GM23338 (cell line): ENCODE measurements around the gene GPR85. TPM values are rescaled to one million over a fixed set of nuclear protein-coding genes. Genes with fewer than 3 reads are reported as not detected.
A peak's percentile ranks its signal among the peaks of the same experiment; 100 is the strongest.

ENCODE experiments used
- ATAC-seq: fragments of 200-7000 bp; cut with Tn5 transposase; 3 replicates; pipeline ENCODE4 v1.9.1; 2020
- DNase-seq: peaks from one replicate; pipeline ENCODE4 v3.0.0-alpha.2; 2015; ENCODE audit warnings: low spot score
- H2AFZ ChIP-seq: fragments of 200-600 bp; sonication (generic); 2 replicates; pipeline ENCODE4 v1.8.0; 2016; ENCODE audit warnings: antibody characterized with exemption, mild to moderate bottlenecking, moderate library complexity
- H3F3A ChIP-seq: fragments of 200-600 bp; sonication (generic); replicated peaks from 2 replicates; pipeline ENCODE4 v1.8.0; 2017; ENCODE audit warnings: antibody characterized with exemption, mixed run types, low read depth
- H3K27ac ChIP-seq: fragments of 200-600 bp; sonication (generic); 2 replicates; pipeline ENCODE4 v1.6.1; 2016; ENCODE audit warnings: low read depth
- H3K27me3 ChIP-seq: fragments of 200-600 bp; sonication (generic); 2 replicates; pipeline ENCODE4 v1.8.0; 2016; ENCODE audit warnings: mild to moderate bottlenecking, mixed run types, moderate library complexity; ENCODE audit not compliant: insufficient read depth
- H3K36me3 ChIP-seq: fragments of 200-600 bp; sonication (generic); 2 replicates; pipeline ENCODE4 v1.8.0; 2016; ENCODE audit warnings: mild to moderate bottlenecking; ENCODE audit not compliant: insufficient read depth
- H3K4me1 ChIP-seq: fragments of 200-600 bp; sonication (generic); 2 replicates; pipeline ENCODE4 v1.8.0; 2016; ENCODE audit warnings: mild to moderate bottlenecking, moderate library complexity; ENCODE audit not compliant: insufficient read depth
- H3K4me2 ChIP-seq: fragments of 200-600 bp; sonication (generic); 2 replicates; pipeline ENCODE4 v1.7.1; 2017; ENCODE audit warnings: mixed run types
- H3K4me3 ChIP-seq: fragments of 200-600 bp; sonication (generic); 2 replicates; pipeline ENCODE4 v1.6.1; 2016; ENCODE audit warnings: mixed run types
- H3K79me2 ChIP-seq: fragments of 200-600 bp; sonication (generic); replicated peaks from 2 replicates; pipeline ENCODE4 v1.8.0; 2017; ENCODE audit warnings: mild to moderate bottlenecking; ENCODE audit not compliant: insufficient read depth
- H3K9me2 ChIP-seq: fragments of 200-600 bp; sonication (generic); 2 replicates; pipeline ENCODE4 v1.8.0; 2017; ENCODE audit not compliant: insufficient read depth
- H4K20me1 ChIP-seq: fragments of 200-600 bp; sonication (generic); replicated peaks from 2 replicates; pipeline ENCODE4 v1.8.0; 2017; ENCODE audit warnings: mild to moderate bottlenecking; ENCODE audit not compliant: insufficient read depth
- H3K27ac Mint-ChIP-seq: 2 replicates; pipeline ENCODE4 v1.8.0; 2020; ENCODE audit warnings: inconsistent platforms, mild to moderate bottlenecking, moderate library complexity, mixed read lengths
- H3K27me3 Mint-ChIP-seq: 3 replicates; pipeline ENCODE4 v1.8.0; 2022; ENCODE audit warnings: low read depth, mild to moderate bottlenecking, moderate library complexity, mixed read lengths, inconsistent platforms; ENCODE audit not compliant: insufficient read depth, poor library complexity
- H3K36me3 Mint-ChIP-seq: 3 replicates; pipeline ENCODE4 v1.8.0; 2021; ENCODE audit warnings: low read depth, mild to moderate bottlenecking, inconsistent platforms, moderate library complexity, mixed read lengths
- H3K4me1 Mint-ChIP-seq: 3 replicates; pipeline ENCODE4 v1.8.0; 2020; ENCODE audit warnings: mild to moderate bottlenecking, inconsistent platforms, mixed read lengths
- H3K4me3 Mint-ChIP-seq: 3 replicates; pipeline ENCODE4 v1.8.0; 2021; ENCODE audit warnings: moderate library complexity, mild to moderate bottlenecking, inconsistent platforms, mixed read lengths
- H3K9me3 Mint-ChIP-seq: 3 replicates; pipeline ENCODE4 v1.8.0; 2020; ENCODE audit warnings: moderate library complexity, mild to moderate bottlenecking, inconsistent platforms, mixed read lengths
- CREB1 ChIP-seq: fragments of 250-450 bp; sonication (Bioruptor Pico); IDR thresholded peaks from 2 replicates; pipeline ENCODE4 v1.5.0; 2020; ENCODE audit warnings: low read depth, mild to moderate bottlenecking, moderate library complexity
- EZH2 ChIP-seq: fragments of 200-600 bp; sonication (generic); IDR thresholded peaks from one replicate; pipeline ENCODE4 v1.8.0; 2017; ENCODE audit warnings: antibody characterized with exemption, mild to moderate bottlenecking, low read depth; ENCODE audit not compliant: unreplicated experiment
- JUNB ChIP-seq: IDR thresholded peaks from one replicate; pipeline ENCODE4 v1.6.1; 2016; ENCODE audit warnings: antibody characterized with exemption; ENCODE audit not compliant: unreplicated experiment
- NANOG ChIP-seq: IDR thresholded peaks from 2 replicates; pipeline ENCODE4 v1.6.1; 2016; ENCODE audit warnings: antibody characterized with exemption, borderline replicate concordance
- POLR2AphosphoS5 ChIP-seq: IDR thresholded peaks from 2 replicates; pipeline ENCODE4 v1.6.1; 2016; ENCODE audit warnings: antibody characterized with exemption, low read depth
- STAT1 ChIP-seq: IDR thresholded peaks from one replicate; pipeline ENCODE4 v1.6.1; 2016; ENCODE audit warnings: antibody characterized with exemption; ENCODE audit not compliant: unreplicated experiment
- ZNF331 ChIP-seq: fragments of 250-450 bp; sonication (Bioruptor Pico); IDR thresholded peaks from 2 replicates; pipeline ENCODE4 v1.5.0; 2020; ENCODE audit warnings: low read depth, mild to moderate bottlenecking, moderate library complexity
- polyA plus RNA-seq: library from polyadenylated mRNA; unstranded; fragments of >200 nt; fragmentation: Nextera tagmentation; extraction: Ambion mirVana; gene quantifications from 2 replicates; pipeline ENCODE4 v1.2.1, GENCODE V29; 2016
- total RNA-seq: library from RNA; depleted of rRNA; stranded (reverse); fragments of >200 nt; shearing (Covaris generic); gene quantifications from 2 replicates; pipeline ENCODE4 v1.2.3, GENCODE V29; 2014
- TF ChIP-seq, protein P1 (sequence below): fragments of 250-450 bp; sonication (Bioruptor Pico); IDR thresholded peaks from 2 replicates; pipeline ENCODE4 v1.5.0; 2020; ENCODE audit warnings: mild to moderate bottlenecking, moderate library complexity
- TF ChIP-seq, protein P2 (sequence below), 2 experiments: fragments of 200-600 bp in 1 of 2; sonication (generic) in 1 of 2; conservative IDR thresholded peaks; 2 replicates each; pipeline versions ENCODE4 v1.5.1 to v1.6.1; 2016 to 2017; ENCODE audit warnings: antibody characterized with exemption in 2 of 2, low read depth in 2 of 2, mild to moderate bottlenecking in 2 of 2, moderate library complexity in 1 of 2
- TF ChIP-seq, protein P3 (sequence below): IDR thresholded peaks from 2 replicates; pipeline ENCODE4 v1.6.1; 2016; ENCODE audit warnings: antibody characterized with exemption

The GPR85 gene
- total and polyA plus RNA-seq, 2 experiments from 2014 or later: 0.16 to 0.35 TPM

DNA sequence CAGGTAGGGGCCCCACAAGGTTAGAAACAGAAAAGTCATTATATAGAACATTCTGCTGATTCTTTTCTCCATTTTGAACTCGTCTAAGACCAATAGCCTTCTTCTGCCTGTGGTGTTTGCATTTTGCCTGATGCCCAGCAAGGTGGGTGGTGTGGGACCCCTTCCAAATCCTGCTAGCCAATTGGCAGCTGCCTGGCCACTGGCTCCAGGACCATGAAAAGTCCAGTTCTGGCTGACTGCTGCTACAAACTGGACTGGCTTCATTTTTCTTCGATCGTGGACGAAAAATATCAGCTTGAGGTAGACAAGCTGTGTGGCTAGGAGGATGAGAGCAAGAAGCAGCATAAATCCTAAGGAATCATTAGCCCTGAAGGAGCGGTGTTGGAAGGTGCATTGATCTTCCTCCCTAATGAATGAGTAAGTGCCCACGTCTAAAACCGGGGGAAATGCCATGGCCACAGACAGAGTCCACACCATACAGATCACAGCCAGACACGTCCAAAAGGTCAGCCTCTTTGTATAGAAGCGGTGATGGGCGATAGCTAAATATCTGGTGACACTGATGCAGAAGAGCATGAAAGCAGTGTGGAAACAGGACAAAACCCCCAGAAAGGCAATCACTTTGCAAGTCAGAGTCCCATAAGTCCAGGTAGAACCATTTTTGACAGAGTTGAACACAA is 2.7 kb downstream of the GPR85 start (continued):
- TF ChIP-seq, protein P1, sequence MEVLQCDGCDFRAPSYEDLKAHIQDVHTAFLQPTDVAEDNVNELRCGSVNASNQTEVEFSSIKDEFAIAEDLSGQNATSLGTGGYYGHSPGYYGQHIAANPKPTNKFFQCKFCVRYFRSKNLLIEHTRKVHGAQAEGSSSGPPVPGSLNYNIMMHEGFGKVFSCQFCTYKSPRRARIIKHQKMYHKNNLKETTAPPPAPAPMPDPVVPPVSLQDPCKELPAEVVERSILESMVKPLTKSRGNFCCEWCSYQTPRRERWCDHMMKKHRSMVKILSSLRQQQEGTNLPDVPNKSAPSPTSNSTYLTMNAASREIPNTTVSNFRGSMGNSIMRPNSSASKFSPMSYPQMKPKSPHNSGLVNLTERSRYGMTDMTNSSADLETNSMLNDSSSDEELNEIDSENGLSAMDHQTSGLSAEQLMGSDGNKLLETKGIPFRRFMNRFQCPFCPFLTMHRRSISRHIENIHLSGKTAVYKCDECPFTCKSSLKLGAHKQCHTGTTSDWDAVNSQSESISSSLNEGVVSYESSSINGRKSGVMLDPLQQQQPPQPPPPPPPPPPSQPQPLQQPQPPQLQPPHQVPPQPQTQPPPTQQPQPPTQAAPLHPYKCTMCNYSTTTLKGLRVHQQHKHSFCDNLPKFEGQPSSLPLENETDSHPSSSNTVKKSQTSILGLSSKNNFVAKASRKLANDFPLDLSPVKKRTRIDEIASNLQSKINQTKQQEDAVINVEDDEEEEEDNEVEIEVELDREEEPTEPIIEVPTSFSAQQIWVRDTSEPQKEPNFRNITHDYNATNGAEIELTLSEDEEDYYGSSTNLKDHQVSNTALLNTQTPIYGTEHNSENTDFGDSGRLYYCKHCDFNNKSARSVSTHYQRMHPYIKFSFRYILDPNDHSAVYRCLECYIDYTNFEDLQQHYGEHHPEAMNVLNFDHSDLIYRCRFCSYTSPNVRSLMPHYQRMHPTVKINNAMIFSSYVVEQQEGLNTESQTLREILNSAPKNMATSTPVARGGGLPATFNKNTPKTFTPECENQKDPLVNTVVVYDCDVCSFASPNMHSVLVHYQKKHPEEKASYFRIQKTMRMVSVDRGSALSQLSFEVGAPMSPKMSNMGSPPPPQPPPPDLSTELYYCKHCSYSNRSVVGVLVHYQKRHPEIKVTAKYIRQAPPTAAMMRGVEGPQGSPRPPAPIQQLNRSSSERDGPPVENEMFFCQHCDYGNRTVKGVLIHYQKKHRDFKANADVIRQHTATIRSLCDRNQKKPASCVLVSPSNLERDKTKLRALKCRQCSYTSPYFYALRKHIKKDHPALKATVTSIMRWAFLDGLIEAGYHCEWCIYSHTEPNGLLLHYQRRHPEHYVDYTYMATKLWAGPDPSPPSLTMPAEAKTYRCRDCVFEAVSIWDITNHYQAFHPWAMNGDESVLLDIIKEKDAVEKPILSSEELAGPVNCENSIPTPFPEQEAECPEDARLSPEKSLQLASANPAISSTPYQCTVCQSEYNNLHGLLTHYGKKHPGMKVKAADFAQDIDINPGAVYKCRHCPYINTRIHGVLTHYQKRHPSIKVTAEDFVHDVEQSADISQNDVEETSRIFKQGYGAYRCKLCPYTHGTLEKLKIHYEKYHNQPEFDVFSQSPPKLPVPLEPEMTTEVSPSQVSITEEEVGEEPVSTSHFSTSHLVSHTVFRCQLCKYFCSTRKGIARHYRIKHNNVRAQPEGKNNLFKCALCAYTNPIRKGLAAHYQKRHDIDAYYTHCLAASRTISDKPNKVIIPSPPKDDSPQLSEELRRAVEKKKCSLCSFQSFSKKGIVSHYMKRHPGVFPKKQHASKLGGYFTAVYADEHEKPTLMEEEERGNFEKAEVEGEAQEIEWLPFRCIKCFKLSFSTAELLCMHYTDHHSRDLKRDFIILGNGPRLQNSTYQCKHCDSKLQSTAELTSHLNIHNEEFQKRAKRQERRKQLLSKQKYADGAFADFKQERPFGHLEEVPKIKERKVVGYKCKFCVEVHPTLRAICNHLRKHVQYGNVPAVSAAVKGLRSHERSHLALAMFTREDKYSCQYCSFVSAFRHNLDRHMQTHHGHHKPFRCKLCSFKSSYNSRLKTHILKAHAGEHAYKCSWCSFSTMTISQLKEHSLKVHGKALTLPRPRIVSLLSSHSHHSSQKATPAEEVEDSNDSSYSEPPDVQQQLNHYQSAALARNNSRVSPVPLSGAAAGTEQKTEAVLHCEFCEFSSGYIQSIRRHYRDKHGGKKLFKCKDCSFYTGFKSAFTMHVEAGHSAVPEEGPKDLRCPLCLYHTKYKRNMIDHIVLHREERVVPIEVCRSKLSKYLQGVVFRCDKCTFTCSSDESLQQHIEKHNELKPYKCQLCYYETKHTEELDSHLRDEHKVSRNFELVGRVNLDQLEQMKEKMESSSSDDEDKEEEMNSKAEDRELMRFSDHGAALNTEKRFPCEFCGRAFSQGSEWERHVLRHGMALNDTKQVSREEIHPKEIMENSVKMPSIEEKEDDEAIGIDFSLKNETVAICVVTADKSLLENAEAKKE: no peak
- no peak for TF ChIP-seq EZH2
- TF ChIP-seq STAT1: no peak

DNA sequence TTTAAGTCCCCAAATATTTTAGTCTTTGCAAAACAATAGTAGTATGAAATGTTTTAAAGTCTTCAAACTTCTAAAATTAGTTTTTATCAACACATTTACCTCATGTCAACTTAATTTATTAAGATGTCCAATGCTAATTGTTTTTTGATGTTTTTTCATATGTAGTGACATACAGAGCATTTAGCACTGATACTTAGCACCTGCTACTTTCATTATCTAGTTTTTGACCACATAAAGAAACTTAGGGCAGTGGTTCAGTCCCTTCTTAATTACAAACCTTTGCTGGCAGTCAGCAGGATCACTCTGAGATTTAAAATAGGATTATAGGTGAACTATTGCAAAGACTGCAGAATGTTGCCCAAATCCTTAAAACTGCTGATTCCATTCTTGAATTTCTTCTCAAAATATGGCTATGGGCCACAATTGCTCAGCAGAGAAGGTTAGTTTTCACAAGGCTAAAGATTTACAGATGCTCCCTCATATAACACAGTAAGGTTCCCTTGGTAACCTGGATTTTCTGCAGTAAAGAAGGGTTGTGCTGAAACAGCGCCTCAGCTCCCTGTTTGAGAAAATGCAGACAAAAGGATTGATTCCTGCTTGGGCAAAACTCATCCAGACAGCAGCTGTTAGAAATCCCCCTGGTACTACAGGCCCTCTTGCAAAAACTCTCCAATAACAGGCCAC is 3.4 kb downstream of the GPR85 start:
- H3K4me3 ChIP-seq: no peak overlapping the region
- DNase-seq (peak; percentile 14), ATAC-seq (no peak)
- H3K27me3 Mint-ChIP-seq: peaks cover 47% of the 10 kb centered on the region
- H3F3A ChIP-seq: no peaks in the 10 kb centered on the region
- no peaks in the 10 kb centered on the region for H3K4me1 ChIP-seq
- H3K36me3 ChIP-seq: no peaks in the 10 kb centered on the region
- no peaks in the 10 kb centered on the region for H3K9me2 ChIP-seq
- peaks cover 88% of the 10 kb centered on the region for H3K27me3 ChIP-seq
- no peak for TF ChIP-seq STAT1
- TF ChIP-seq POLR2AphosphoS5: no peak
- TF ChIP-seq JUNB: no peak
- TF ChIP-seq, protein P2, sequence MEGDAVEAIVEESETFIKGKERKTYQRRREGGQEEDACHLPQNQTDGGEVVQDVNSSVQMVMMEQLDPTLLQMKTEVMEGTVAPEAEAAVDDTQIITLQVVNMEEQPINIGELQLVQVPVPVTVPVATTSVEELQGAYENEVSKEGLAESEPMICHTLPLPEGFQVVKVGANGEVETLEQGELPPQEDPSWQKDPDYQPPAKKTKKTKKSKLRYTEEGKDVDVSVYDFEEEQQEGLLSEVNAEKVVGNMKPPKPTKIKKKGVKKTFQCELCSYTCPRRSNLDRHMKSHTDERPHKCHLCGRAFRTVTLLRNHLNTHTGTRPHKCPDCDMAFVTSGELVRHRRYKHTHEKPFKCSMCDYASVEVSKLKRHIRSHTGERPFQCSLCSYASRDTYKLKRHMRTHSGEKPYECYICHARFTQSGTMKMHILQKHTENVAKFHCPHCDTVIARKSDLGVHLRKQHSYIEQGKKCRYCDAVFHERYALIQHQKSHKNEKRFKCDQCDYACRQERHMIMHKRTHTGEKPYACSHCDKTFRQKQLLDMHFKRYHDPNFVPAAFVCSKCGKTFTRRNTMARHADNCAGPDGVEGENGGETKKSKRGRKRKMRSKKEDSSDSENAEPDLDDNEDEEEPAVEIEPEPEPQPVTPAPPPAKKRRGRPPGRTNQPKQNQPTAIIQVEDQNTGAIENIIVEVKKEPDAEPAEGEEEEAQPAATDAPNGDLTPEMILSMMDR (conservative IDR thresholded peaks at IDR 0.05; ENCODE audit: low read depth in 2 of 2): no peak
- TF ChIP-seq NANOG: no peak
- no peak for TF ChIP-seq ZNF331
- TF ChIP-seq CREB1 (CRISPR knock-in tag): no peak
- TF ChIP-seq, protein P3, sequence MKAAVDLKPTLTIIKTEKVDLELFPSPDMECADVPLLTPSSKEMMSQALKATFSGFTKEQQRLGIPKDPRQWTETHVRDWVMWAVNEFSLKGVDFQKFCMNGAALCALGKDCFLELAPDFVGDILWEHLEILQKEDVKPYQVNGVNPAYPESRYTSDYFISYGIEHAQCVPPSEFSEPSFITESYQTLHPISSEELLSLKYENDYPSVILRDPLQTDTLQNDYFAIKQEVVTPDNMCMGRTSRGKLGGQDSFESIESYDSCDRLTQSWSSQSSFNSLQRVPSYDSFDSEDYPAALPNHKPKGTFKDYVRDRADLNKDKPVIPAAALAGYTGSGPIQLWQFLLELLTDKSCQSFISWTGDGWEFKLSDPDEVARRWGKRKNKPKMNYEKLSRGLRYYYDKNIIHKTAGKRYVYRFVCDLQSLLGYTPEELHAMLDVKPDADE: no peak
- TF ChIP-seq EZH2: no peak
- no peaks in the 10 kb centered on the region for H4K20me1 ChIP-seq
- H3K9me3 Mint-ChIP-seq: no peaks in the 10 kb centered on the region
- H3K79me2 ChIP-seq: no peaks in the 10 kb centered on the region
- H3K36me3 Mint-ChIP-seq: no peaks in the 10 kb centered on the region
- H3K4me2 ChIP-seq: no peak overlapping the region
- H3K27ac ChIP-seq: no peak overlapping the region
- H2AFZ ChIP-seq: no peak overlapping the region
- no peak overlapping the region for H3K27ac Mint-ChIP-seq
- no peak overlapping the region for H3K4me3 Mint-ChIP-seq
- H3K4me1 Mint-ChIP-seq: peaks cover 17% of the 10 kb centered on the region; the same call in 2 of the 3 replicates
